Stimulated activated CD4-positive, alpha-beta T cell treated with anti-CD3 and anti-CD28 coated beads, TNF-alpha, amount 100 ng/mL, for 24 hours (primary cell): Measurements from ENCODE around the gene AP1M1.
"Not testable (repeated sequence)": the region's sequence is repeated elsewhere in the genome, so short reads cannot be mapped to it uniquely, and the experiment has no call there.

ENCODE experiments used
- DNase-seq, 3 experiments: peaks; one replicate each; pipeline ENCODE4 v3.0.0-alpha.2; 2020; ENCODE audit warnings: low read depth in 3 of 3

The AP1M1 gene

GRCh38 chr19:16261584-16262368, 64.1 kb downstream of the AP1M1 start:
- DNase-seq: no peak

DNA sequence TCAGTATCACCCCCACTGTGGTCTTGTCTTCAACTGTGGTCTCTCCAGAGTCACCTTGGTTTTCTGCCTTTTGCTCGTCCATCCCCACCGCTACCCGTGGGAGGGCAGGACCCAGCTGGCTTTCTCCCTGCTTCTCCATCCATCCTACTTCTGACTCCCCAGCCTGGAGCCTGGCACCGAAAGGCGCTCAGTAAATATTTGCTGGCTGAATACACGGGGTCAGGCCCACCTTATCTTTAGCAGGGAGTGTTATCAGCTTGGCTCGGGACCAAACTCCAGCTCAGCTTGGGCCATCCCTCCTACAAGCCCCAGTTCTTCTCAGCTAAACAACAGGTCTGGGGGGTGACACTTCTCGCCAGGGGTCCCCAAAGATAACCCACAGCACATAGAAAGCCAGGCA, 64.9 kb downstream of the AP1M1 start:
- DNase-seq: no peak

GRCh38 chr19:16263141-16263761, 65.5 kb downstream of the AP1M1 start:
- DNase-seq: no peak

- DNase-seq: no peak
Measured at GRCh38 chr19:16265205-16265604, 67.5 kb downstream of the AP1M1 start.

- DNase-seq: no peak
Measured at GRCh38 chr19:16265890-16266585, 68.3 kb downstream of the AP1M1 start.

DNA sequence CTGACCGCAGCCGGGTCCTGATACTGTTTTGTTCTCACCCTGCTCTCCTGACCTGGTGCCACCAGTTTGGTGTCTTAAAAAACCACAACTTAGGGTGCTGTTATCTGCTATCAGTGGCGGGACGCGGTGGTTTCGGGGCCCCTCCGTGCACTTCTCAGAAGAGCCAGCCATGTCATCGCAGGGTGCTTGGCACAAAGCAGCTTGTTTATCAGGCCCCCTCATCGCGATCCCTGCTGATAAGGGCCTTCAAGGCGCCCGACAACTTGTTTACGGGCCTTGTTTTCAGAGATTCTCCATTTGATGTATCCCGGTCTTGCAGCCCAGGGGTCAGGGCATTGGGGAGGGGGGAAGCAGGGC, 68.9 kb downstream of the AP1M1 start:
- peak in 1 of 3 experiments; percentile 39 for DNase-seq

- peak in 1 of 3 experiments; percentile 35 for DNase-seq
Measured at GRCh38 chr19:16268676-16269319, 71.1 kb downstream of the AP1M1 start.

DNA sequence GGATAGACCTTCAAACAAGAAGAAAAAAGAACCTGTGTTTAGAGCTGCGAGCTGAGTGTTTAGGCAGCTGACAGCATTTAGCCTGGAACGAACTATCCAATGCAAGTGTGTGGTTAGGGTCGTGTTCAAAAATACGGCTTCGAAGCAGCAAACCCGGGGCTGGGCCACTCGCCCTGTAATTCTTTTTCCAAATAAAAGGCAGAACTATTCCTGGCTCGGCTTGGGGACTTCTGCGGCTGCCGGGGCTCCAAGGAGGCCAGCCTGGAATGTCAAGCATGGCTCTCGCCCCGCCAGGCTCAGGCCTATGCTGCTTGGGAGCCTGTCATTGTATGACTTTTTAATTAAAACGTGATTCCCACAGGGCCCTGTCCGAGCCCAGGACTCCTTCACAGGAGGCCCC, 75.2 kb downstream of the AP1M1 start:
- no peak for DNase-seq

- no peak for DNase-seq
Measured at GRCh38 chr19:16274447-16274846, 76.7 kb downstream of the AP1M1 start.

DNA sequence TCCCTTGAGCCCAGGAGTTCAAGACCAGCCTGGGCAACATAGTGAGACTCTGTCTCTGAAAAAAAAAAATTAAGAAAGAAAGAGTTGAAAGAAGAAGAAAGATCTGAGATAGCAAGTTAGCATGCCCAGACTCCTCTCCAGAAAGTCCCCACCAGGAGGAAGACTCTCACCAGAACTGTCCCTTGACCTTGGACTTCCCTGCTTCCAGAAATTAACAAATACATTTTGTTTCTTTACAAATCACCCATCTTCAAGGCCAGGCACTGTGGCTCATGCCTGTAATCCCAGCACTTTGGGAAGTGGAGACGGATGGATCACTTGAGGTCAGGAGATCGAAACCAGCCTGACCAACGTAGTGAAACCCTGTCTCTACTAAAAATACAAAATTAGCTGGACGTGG, 82.6 kb downstream of the AP1M1 start:
- DNase-seq: no peak

DNA sequence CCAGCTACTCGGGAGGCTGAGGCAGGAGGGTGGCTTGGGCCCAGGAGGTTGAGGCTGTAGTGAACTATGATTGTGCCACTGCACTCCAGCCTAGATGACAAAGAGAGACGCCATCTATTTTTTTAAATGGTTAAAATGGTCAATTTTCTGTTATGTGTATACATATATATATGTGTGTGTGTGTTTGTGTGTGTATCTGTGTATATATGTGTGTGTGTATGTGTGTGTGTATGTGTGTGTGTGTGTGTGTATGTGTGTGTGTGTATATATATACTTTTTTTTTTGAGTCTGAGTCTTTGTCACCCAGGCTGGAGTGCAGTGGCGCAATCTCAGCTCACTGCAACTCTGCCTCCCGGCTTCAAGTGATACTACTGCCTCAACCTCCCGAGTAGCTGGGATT, 84.0 kb downstream of the AP1M1 start:
- no peak for DNase-seq

DNA sequence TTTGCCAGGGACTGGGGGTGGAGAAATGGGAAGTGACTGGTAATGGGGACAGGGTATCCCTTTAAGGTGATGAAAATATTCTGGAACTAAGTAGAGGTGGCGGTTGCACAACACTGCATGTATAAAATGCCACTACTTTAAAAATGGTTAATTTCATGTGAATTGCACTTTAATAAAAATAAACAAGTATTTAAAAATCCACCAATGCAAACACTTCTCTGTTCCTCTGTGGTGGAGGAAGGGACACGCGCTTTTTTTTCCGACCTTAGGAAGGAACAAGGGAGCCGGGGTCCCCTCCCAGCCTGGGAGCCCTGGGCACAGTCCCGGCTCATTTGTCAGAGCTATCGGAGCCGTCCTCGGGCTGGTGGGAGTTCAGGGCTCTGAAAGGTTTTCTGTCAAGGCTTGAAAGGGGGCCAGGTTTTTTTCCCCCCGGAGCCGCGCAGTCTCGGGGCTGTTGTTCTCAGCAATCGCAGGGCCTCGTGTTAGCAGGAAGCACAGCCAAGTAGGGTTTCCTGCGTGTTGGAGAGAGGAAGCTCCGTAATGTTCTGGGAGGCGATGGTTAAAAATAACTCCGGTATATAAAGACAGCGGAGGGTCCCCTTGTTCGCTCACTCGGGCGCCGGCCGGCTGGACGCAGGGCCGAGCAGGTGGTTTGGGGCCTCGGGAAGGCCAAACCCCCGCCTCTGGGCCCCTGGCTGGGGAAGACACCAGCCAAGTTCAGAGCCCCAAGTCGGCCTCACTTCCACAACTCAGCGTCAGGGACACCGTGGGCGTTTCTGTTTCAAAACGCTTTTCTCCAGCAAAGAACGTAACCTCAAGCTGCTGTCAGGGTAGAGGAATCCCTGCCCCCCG, 85.7 kb downstream of the AP1M1 start:
- peak; percentile 54 to 82 (median 64) for DNase-seq

GRCh38 chr19:16284505-16284904, 86.8 kb downstream of the AP1M1 start:
- no peak for DNase-seq

DNA sequence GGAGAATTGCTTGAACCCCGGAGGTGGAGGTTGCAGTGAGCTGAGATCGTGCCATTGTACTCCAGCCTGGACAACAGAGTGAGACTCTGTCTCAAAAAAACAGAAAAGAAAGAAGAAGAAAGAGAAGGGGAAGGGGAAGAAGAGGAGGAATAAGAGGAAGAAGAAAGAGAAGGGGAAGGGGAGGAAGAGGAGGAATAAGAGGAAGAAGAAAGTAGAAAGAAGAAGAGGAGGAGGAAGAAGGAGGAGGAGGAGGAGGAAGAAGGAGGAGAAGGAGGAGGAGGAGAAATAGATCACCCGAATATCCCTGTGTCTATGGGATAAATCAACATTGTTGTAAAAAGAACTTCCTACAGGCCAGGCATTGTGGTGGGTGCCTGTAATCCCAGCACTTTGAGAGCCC, 87.4 kb downstream of the AP1M1 start:
- not testable (repeated sequence) for DNase-seq

DNA sequence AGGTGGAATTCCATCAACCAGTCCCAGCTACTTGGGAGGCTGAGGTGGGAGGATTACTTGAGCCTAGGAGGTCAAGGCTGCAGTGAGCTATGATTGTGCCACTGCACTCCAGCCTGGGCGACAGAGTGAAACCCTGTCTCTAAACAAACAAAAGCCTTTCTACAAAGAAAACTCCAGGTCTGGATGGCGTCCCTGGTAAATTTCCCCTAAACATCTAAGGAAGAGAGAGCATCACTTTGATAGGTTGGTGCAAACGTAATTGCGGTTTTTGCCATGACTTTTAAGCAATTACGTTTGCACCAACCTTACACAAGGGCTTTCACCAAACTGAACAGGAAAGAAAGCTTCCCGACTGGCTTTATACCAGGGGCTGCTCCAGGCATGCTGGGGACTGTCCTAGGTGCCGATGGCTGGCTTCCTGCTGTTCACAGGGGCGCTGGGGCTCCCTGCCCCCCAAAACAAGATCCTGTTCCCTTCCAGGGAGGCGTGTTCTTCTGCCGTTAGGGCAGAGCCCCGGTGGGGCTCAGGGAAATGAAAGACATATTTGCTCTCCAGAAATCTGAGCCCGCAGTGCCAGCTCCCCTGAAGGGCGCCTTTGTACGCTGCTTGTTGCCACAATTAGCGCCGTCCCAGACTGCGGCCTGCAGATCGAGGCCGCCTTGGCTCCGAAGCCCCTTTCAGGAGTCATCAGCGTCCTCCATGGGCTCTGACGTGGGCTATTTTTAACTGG, 88.2 kb downstream of the AP1M1 start:
- no peak for DNase-seq

GRCh38 chr19:16288544-16288943, 90.8 kb downstream of the AP1M1 start:
- no peak for DNase-seq

GRCh38 chr19:16289594-16289993, 91.9 kb downstream of the AP1M1 start:
- DNase-seq: no peak

DNA sequence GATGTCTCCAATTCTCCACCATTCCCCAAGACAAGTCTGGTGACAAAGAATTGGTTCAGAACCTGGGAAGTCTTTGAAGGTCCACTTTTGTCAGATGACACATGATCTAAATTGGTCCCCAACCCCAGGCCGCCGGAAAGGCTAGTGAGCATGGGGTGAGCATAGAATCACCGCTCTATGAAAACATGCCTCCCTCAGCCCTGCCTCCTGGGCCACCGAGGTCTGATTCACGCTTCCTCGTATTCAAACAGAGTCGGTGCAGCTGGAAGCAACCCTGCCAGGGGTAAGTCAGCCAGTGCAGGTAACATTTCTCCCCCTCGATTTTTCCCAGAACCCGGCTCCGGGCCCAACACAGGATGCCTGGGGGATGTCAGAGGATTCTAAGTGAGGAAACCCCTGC, 93.0 kb downstream of the AP1M1 start:
- no peak for DNase-seq

DNA sequence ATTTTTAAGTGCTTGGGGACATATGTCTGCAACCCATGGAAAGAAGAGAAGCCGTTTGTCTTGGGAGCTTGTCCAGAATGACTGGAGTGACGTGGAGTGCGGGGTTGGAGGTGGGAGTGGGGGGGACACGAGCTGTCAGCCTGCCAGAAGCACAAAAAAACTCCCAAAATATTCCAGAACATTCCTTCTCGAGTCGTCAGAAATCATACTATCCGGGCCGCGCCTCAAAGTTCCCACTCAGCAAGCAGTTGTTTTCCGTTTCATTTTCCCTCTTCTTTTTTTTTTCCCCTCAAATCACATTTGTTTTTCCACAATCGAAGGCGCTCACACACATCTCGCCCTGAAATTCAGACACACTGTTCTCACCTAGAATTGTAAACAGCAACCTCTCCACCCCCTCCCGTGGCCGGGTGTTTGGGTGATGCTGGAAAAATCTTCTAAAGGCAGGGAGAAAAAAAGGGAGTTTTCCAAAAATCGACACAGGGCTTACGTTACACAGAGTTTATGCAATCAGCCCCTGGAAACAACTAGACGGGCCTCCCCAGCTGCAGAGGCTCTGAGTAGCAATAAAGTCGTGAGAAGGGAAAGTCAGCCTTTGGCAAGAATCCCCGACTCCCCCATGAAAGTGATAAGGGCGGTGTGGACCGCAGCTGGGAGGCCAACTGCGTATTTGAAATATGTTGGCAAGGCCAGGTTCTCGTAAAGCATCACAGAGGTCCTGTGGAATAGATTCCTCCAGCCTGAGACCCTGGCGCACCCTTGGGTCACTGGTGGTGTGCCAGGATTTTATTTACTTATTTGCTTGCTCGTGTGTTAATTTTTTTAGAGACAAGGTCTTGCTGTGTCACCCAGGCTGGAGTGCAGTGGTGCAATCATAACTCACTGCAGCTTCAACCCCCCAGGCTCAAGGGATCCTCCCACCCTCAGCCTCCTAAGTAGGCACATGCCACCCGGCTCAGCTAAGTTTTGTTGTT, 95.7 kb downstream of the AP1M1 start:
- no peak for DNase-seq

GRCh38 chr19:16295057-16295456, 97.3 kb downstream of the AP1M1 start:
- no peak for DNase-seq
